Ecto neural progenitor cell (in vitro differentiated cells): ENCODE measurements around the gene ADAM23.

Experiments
- DNase-seq: peaks from one replicate; pipeline ENCODE4 v3.0.0-alpha.2; 2018; ENCODE audit warnings: low spot score

ADAM23 gene

DNA sequence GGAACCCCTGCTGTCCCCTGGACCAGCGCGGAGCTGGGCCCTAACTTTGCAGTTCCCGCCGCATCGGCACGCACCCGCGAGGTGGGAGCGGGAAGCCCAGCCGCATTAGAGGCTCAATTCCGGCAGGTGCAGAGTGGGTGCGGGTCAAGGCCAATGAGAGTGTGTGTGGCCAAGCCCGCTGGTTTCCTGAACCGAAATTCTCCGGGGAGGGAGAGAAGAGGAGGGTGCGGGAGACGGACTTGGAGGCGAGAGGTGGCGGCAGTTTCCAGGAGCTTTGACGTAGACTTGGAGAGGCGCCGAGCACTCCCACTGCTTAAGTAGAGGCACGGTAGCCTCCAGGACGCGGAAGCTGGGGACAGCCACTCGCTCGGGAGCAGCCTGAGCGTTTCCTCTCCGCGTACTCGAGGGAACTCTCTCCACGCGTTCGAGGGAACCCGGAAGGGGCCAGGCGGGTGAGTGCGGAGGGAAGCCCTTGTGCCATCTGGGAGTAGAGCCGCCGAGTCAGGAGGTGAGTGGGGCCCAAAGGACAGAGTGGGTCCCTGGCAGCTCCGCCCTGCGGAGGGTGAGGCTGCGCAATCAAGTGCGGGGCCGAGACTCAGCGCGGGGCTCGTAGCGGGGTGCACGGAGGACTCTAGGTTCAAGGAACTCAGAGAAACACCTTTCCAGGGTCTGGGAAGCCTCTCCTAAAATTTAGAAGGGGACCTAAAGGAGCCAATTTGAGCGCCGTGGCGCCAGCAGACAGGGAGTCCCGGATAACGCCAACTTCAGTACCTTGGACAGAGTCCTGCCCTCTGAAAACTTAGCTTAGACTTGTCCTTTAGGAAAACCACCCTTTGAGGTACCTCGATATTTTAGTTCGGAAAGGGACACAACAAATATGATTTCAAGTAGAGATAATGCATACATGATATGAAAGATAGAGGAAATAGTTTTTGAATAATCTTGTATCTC, 199.0 kb downstream of the ADAM23 start, which contains the start of gene FAM237A:
Gene FAM237A, plus strand, starts transcription at position 413 of the 951 bp plus-strand sequence. CDS start 1,750 bp downstream, outside the sequence.
- DNase-seq = peak; percentile 75

DNA sequence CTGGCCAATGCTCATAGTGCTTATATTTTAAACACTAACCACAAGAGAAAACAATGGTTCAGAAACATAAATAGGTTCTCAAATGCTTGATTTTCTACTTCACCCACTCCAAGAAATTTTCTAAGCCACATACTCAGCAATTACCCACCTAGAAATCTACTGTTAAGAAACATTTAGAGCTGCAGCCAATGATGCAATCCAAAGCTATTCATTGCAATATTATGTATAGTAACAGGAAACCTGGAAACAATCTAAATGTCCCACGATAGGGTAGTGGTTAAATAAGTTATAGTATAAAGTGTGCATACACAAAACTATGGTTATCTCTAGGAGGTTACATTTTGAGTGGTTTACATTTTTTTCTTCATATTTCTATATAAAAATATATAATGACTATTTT, 204.7 kb downstream of the ADAM23 start:
- no peak for DNase-seq

DNA sequence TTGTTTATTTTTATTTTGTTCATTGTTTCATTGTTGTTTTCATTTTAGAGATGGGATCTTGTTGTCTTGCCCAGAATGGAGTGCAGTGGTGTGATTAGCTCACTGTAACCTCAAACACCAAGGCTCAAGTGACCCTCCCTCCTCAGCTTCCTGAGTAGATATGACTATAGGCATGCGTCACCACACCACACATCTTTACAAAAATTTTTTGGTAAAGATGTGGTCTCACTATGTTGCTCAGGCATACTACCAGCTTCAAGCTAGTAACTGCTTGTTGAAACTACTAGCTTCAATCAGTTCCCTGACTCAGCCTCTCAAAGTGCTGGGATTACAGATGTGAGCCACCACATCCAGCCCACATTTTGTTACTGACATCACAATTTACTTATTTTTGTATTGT, 213.8 kb downstream of the ADAM23 start:
- no peak for DNase-seq

DNA sequence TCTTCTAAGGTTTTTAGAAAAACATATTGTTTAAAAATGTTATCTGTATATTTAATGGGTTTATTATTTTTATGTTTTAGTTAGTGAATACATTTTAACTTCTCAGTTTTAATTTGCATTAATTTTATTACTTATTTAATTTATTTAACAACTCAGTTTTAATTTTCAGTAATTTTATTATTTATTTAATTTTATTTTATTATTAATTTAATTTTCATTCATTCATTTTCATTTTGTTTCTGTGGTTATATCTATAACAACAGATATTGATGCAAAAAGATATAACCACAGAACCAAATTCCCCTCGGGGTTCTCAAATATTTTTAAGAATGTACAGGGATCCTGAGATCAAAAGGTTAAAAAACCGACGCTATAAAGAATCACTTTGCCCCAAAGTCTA, 221.9 kb downstream of the ADAM23 start:
- no peak for DNase-seq
